K562 (cell line): ENCODE data around the gene NAXE. TPM values are rescaled to one million over a fixed set of nuclear protein-coding genes. Genes with fewer than 3 reads are reported as not detected.

ENCODE experiments used
- AFF1 ChIP-seq, 2 experiments: fragments of 450-650 bp; IDR thresholded peaks; 2 replicates each; pipeline ENCODE4 v1.6.1; 2018; ENCODE audit warnings: mild to moderate bottlenecking in 2 of 2, low read depth in 1 of 2; ENCODE audit not compliant: partially characterized antibody in 2 of 2
- KLF10 ChIP-seq: fragments of 250-450 bp; sonication (Bioruptor Pico); IDR thresholded peaks from 2 replicates; pipeline ENCODE4 v1.6.1; 2021; ENCODE audit warnings: matching md5 sums
- MLX ChIP-seq, 2 experiments: fragments of 450-650 bp in 1 of 2; sonication (generic) in 1 of 2; formaldehyde crosslinking; conservative IDR thresholded peaks; 2 replicates each; pipeline versions ENCODE4 v1.4.0 to v1.8.1; 2020 to 2022; ENCODE audit warnings: mild to moderate bottlenecking in 1 of 2, missing genetic modification reagents in 1 of 2
- SREBF1 ChIP-seq: fragments of 150-350 bp; IDR thresholded peaks from 2 replicates; pipeline ENCODE4 v1.6.1; 2014; ENCODE audit warnings: antibody characterized with exemption, low read depth, low read length, borderline replicate concordance
- TFAP4 ChIP-seq: sonication (generic); formaldehyde crosslinking; IDR thresholded peaks from 2 replicates; pipeline ENCODE4 v1.8.0; 2022; ENCODE audit warnings: missing genetic modification reagents, mild to moderate bottlenecking, moderate library complexity, borderline replicate concordance
- polyA plus RNA-seq, 8 experiments: library from polyadenylated mRNA; depleted of rRNA in 4 of 8; stranded (reverse) in 5 of 8; unstranded in 3 of 8; fragments of >200 nt; fragmentation: Nextera tagmentation in 2 of 8; fragmentation: Illumina TruSeq in 1 of 8; extraction: Ambion mirVana in 2 of 8; extraction: Trizol in 1 of 8; gene quantifications; 2 replicates each; pipeline versions ENCODE4 v1.2.1 to v1.2.3, GENCODE V29; 2011 to 2014; ENCODE audit warnings: inconsistent platforms in 1 of 8, missing spikeins in 1 of 8
- total RNA-seq, 7 experiments: library from RNA; depleted of rRNA in 6 of 7; stranded (reverse); fragments of >200 nt in 6 of 7; fragmentation: Illumina TruSeq in 2 of 7; extraction: Trizol in 2 of 7; gene quantifications; 2 replicates each; pipeline versions ENCODE4 v1.2.1 to v1.2.3, GENCODE V29; 2011 to 2021; ENCODE audit warnings: low replicate concordance in 1 of 7

The NAXE gene
- total and polyA plus RNA-seq, 9 of the 15 experiments (the other 6 are each of a cell fraction or from before 2014, with no cell fraction given) = 27.3 to 137 (median 90.0) TPM

DNA sequence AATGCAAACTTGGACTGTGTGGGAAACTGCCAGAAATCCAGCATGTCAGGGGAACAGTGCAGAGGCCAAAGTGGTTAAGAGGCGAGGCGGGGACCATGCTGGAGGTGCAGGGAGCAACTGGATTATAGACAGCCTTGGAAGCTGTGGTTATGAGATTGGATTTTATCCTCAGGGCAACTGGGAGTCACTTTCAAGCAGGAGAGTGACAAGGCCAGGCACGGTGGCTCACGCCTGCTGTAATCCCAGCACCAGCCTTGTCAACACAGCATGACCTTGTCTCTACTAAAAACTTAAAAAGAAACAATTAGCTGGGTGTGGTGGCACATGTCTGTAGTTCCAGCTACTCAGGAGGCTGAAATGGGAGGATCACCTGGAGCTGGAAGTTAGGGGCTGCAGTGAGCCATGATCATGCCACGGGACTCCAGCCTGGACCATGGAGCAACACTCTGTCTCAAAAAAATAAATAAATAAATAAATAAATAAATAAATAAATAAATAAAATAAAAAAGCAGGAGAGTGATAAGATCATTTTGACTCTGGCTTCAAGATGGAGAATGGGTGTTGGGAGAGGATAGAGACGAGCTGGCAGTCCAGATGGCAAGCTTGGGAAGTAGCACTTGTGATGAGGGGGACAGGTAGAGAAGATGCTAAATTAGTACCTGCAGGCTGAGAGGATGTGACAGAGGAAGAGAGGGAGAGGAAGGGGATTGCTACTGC lies 31.2 kb downstream of the NAXE start (continued):
- TF ChIP-seq MLX (CRISPR knock-in tag; conservative IDR thresholded peaks at IDR 0.05) (no peak), SREBF1 (no peak), TFAP4 (CRISPR knock-in tag) (no peak), AFF1 (IDR thresholded peaks at IDR 0.05; ENCODE audit: low read depth in 1 of 2, partially characterized antibody in 2 of 2) (no peak), KLF10 (CRISPR knock-in tag) (no peak)
